Thoracic aorta (tissue), 2 donors: ENCODE results near the gene TP53. TPM values are rescaled to one million over a fixed set of nuclear protein-coding genes. Genes with fewer than 3 reads are reported as not detected.
A peak's percentile ranks its signal among the peaks of the same experiment; 100 is the strongest.

Experiments
- ATAC-seq: fragments of 150-250 bp; one replicate; pipeline ENCODE4 v1.8.0; 2017; ENCODE audit warnings: low read depth; ENCODE audit not compliant: insufficient number of reproducible peaks, low FRiP score
- DNase-seq: peaks from one replicate; pipeline ENCODE4 v3.0.0-alpha.2; 2020; ENCODE audit warnings: low spot score
- H3K27ac ChIP-seq, 2 donors: fragments of 200-600 bp; sonication (generic); 1 replicate in 1 of 2; 2 replicates in 1 of 2; pipeline ENCODE4 v1.5.1; 2016; ENCODE audit warnings: mild to moderate bottlenecking in 2 of 2, moderate library complexity in 2 of 2
- H3K27me3 ChIP-seq: fragments of 200-600 bp; sonication (generic); replicated peaks from 2 replicates; pipeline ENCODE4 v1.6.0; 2016; ENCODE audit warnings: mild to moderate bottlenecking; ENCODE audit not compliant: insufficient read depth
- H3K36me3 ChIP-seq: fragments of 200-600 bp; sonication (generic); one replicate; pipeline ENCODE4 v1.5.1; 2016
- H3K4me1 ChIP-seq, 2 donors: fragments of 200-600 bp; sonication (generic); 1 replicate in 1 of 2; 2 replicates in 1 of 2; pipeline versions ENCODE4 v1.5.1 to v1.6.0; 2016; ENCODE audit warnings: low read depth in 2 of 2, mild to moderate bottlenecking in 1 of 2; ENCODE audit not compliant: control insufficient read depth in 1 of 2
- H3K4me3 ChIP-seq: fragments of 200-600 bp; sonication (generic); 2 replicates; pipeline ENCODE4 v1.5.1; 2016; ENCODE audit warnings: mild to moderate bottlenecking
- H3K9me3 ChIP-seq: fragments of 200-600 bp; sonication (generic); 2 replicates; pipeline ENCODE4 v1.5.1; 2016
- total RNA-seq, 2 donors: library from RNA; depleted of rRNA; stranded (reverse); fragments of >200 nt; gene quantifications; one replicate each; pipeline versions ENCODE4 v1.1.0 to v1.2.3, GENCODE V29; 2016
- TF ChIP-seq, protein P1 (sequence below): fragments of 200-600 bp; sonication (generic); IDR thresholded peaks from one replicate; pipeline ENCODE4 v1.5.1; 2019; ENCODE audit warnings: antibody characterized with exemption

TP53 gene
- total RNA-seq, 2 donors from 2014 or later: 16.8 to 23.7 TPM

- TF ChIP-seq, protein P1, sequence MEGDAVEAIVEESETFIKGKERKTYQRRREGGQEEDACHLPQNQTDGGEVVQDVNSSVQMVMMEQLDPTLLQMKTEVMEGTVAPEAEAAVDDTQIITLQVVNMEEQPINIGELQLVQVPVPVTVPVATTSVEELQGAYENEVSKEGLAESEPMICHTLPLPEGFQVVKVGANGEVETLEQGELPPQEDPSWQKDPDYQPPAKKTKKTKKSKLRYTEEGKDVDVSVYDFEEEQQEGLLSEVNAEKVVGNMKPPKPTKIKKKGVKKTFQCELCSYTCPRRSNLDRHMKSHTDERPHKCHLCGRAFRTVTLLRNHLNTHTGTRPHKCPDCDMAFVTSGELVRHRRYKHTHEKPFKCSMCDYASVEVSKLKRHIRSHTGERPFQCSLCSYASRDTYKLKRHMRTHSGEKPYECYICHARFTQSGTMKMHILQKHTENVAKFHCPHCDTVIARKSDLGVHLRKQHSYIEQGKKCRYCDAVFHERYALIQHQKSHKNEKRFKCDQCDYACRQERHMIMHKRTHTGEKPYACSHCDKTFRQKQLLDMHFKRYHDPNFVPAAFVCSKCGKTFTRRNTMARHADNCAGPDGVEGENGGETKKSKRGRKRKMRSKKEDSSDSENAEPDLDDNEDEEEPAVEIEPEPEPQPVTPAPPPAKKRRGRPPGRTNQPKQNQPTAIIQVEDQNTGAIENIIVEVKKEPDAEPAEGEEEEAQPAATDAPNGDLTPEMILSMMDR: no peak
- no peak for DNase-seq
- Histone ChIP-seq H3K4me3 (no peak overlapping the region), H3K27me3 (no peaks in the 10 kb centered on the region), H3K4me1 (peaks cover 9 to 17% of the 10 kb centered on the region in 2 donors), H3K36me3 (no peaks in the 10 kb centered on the region), H3K27ac (no peak overlapping the region), H3K9me3 (no peaks in the 10 kb centered on the region)
- no peak for ATAC-seq
These were observed 32.8 kb upstream of the TP53 start for GRCh38 chr17:7720125-7720524.

DNA sequence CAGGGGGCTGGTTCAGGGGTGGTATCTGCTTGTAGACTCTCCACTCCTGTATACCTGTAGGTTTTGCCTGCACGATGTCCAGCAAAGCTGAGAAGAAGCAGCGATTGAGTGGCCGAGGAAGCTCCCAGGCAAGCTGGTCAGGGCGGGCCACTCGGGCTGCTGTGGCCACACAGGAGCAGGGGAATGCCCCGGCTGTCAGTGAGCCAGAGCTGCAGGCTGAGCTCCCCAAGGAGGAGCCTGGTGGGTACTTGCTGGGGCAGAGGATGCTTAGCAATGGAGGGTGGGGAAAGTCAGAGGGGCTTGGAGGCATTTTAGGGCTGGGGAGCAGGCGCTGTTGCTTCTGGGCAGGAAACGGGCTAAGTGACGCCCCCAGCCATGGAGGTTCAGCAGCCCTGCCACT lies 32.4 kb upstream of the TP53 start:
- no peak overlapping the region for H3K27ac ChIP-seq
- H3K36me3 ChIP-seq: no peaks in the 10 kb centered on the region
- ATAC-seq (no peak), DNase-seq (no peak)
- H3K27me3 ChIP-seq: no peaks in the 10 kb centered on the region
- TF ChIP-seq, protein P1: no peak
- H3K4me1 ChIP-seq: peaks cover 9 to 17% of the 10 kb centered on the region in 2 donors
- no peak overlapping the region for H3K4me3 ChIP-seq
- H3K9me3 ChIP-seq: no peaks in the 10 kb centered on the region

GRCh38 chr17:7717756-7718350 lies 30.6 kb upstream of the TP53 start:
- no peak for DNase-seq
- H3K36me3 ChIP-seq: no peaks in the 10 kb centered on the region
- H3K4me3 ChIP-seq: peak overlapping the region; percentile 93
- H3K27ac ChIP-seq: no peak overlapping the region
- H3K27me3 ChIP-seq: no peaks in the 10 kb centered on the region
- no peaks in the 10 kb centered on the region for H3K9me3 ChIP-seq
- peaks cover 9 to 17% of the 10 kb centered on the region in 2 donors for H3K4me1 ChIP-seq
- TF ChIP-seq, protein P1: no peak
- no peak for ATAC-seq

- Histone ChIP-seq H3K9me3 (no peaks in the 10 kb centered on the region), H3K4me1 (peaks cover 9 to 17% of the 10 kb centered on the region in 2 donors), H3K27ac (peak within 1 kb of the TSS in 1 of 2 donors; percentile 30), H3K27me3 (no peaks in the 10 kb centered on the region), H3K4me3 (peak within 1 kb of the TSS; percentile 93), H3K36me3 (no peaks in the 10 kb centered on the region)
- peak; percentile 16 for DNase-seq
- peak; percentile 42 for ATAC-seq
- TF ChIP-seq, protein P1: peak; percentile 34
These were observed 29.8 kb upstream of the TP53 start, which contains the start of gene DNAH2 for GRCh38 chr17:7716901-7717755. DNAH2 (plus strand) TSS chr17:7717744; CDS start chr17:7719735, 1,991 bp downstream.
